ENCODE results near the gene COMTD1. TPM values are rescaled to one million over a fixed set of nuclear protein-coding genes. Genes with fewer than 3 reads are reported as not detected.
A peak's percentile ranks its signal among the peaks of the same experiment; 100 is the strongest.

Gene COMTD1
- total RNA-seq, 1 donor from 2014 or later = 18.3 TPM

DNA sequence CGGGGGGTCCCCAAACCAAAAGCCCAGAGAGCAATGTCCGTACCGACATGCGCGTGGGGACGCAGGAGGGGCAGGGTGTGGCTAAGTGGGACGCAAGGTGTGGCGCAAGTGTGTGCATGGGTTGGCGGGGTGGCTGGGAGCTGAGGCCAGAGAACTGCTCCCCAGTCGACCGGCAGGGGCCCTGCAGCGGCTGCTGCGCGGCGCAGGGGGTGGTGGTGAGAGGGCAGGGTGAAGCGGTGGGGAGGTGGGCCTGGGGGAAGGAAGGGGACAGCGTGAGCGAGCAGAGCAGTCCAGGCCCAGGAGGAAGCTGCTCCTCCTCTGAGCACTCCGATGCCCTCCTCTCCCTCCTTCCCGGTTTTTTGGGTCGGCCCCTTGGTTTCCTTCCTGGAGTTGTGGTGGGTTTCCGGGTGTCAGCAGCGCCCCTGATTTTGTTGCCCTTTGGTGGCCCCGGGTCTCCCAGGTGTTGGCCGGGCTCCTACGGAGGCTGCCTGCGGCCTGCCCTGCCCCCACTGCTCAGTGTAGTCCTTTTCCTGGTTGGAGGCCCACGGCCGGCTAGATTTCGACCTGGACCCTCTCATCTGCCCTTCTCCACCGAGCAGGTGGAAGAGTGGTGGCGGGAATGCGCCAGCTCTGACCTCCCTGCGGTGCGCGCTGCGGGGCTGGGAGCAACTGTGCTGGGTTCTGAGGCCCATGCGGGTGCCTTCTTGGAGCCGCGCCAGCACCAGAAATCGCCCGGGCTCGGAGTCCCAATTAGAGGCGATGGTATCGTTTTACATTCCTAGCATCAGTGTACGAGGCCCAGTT lies 40.5 kb upstream of the COMTD1 start:
- intact Hi-C loops (cut with DNase I) = no loop called here
- DNase-seq (peak; percentile 58), ATAC-seq (peak; percentile 72 to 80)
- Histone ChIP-seq H3K9me3 (no peaks in the 10 kb centered on the region), H3K4me3 (peak overlapping the region; percentile 37), H3K4me1 (peaks cover 16% of the 10 kb centered on the region), H3K36me3 (no peaks in the 10 kb centered on the region), H3K27me3 (ENCODE audit: low read depth) (no peaks in the 10 kb centered on the region), H3K27ac (peak overlapping the region; percentile 53)
- TF ChIP-seq, protein P1, sequence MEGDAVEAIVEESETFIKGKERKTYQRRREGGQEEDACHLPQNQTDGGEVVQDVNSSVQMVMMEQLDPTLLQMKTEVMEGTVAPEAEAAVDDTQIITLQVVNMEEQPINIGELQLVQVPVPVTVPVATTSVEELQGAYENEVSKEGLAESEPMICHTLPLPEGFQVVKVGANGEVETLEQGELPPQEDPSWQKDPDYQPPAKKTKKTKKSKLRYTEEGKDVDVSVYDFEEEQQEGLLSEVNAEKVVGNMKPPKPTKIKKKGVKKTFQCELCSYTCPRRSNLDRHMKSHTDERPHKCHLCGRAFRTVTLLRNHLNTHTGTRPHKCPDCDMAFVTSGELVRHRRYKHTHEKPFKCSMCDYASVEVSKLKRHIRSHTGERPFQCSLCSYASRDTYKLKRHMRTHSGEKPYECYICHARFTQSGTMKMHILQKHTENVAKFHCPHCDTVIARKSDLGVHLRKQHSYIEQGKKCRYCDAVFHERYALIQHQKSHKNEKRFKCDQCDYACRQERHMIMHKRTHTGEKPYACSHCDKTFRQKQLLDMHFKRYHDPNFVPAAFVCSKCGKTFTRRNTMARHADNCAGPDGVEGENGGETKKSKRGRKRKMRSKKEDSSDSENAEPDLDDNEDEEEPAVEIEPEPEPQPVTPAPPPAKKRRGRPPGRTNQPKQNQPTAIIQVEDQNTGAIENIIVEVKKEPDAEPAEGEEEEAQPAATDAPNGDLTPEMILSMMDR (IDR thresholded peaks at IDR 0.05) = no peak

DNA sequence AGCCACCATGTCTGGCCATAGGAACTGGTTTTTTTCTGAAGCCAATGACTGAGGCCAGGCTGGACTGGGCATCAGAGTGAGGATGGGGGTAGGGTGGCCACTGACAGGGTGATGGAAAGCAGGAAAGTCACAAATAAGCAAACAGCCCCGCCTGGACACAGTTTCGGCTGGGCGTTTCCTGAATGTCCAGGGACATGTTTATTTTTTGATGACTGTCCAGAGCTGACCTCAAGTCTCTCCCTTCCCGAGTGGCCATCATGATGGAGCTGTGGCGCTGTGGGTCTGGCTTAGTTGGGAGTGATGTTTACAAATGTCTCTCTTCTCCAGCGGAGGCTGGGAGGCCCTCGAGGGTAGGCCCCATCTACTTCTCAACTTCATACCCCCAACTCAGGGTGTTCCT lies 37.1 kb upstream of the COMTD1 start:
- no peaks in the 10 kb centered on the region for H3K27me3 ChIP-seq (ENCODE audit: low read depth)
- ATAC-seq (peak; percentile 28 to 50), DNase-seq (no peak)
- peaks cover 16% of the 10 kb centered on the region for H3K4me1 ChIP-seq
- TF ChIP-seq, protein P1 (IDR thresholded peaks at IDR 0.05) = no peak
- H3K4me3 ChIP-seq = no peak overlapping the region
- intact Hi-C loops (cut with DNase I) = no loop called here
- H3K9me3 ChIP-seq = no peaks in the 10 kb centered on the region
- H3K27ac ChIP-seq = peak overlapping the region; percentile 47
- no peaks in the 10 kb centered on the region for H3K36me3 ChIP-seq

DNA sequence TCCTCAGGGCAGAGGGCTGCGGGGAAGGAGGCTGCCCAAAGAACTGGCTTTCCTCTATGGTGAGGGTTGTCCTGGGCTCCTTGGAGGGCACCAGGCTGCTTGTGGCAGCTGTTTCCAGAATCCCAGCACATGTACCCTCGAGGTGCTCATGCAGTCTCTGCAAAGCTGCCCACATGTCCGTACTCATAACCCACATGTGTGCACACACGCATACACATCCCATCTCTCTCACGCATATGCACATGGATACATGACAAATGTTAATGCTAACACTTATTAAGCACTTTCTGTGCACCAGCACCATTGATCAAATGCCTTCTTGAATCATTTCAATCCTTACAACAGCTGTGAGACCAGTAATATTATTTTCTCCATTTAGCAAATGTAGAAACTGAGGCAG lies 36.3 kb upstream of the COMTD1 start:
- H3K4me3 ChIP-seq = no peak overlapping the region
- ATAC-seq (no peak), DNase-seq (no peak)
- intact Hi-C loops (cut with DNase I) = no loop called here
- peaks cover 16% of the 10 kb centered on the region for H3K4me1 ChIP-seq
- H3K27ac ChIP-seq = no peak overlapping the region
- no peaks in the 10 kb centered on the region for H3K27me3 ChIP-seq (ENCODE audit: low read depth)
- TF ChIP-seq, protein P1 (IDR thresholded peaks at IDR 0.05) = no peak
- no peaks in the 10 kb centered on the region for H3K9me3 ChIP-seq
- H3K36me3 ChIP-seq = no peaks in the 10 kb centered on the region

DNA sequence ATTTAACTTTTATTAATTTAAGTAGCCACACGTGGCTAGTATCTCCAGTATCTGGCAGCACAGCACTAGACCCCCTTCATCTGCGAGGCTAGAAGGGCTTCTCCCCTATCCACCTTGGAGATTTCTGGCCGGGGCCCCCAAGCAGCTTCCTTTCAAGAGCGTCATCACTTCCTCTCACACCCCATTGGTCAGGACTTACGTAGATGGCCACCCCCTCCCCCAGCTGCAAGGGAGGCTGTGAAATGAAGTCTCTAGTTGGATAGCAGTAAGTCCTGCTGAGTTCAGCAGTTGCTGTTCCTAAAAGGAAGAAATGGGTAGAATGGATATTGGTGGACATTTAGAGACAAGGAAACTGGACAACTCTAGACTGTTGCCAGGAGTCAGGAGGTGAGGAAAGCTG lies 33.8 kb upstream of the COMTD1 start:
- TF ChIP-seq, protein P1 (IDR thresholded peaks at IDR 0.05) = no peak
- Histone ChIP-seq H3K9me3 (no peaks in the 10 kb centered on the region), H3K36me3 (no peaks in the 10 kb centered on the region), H3K27me3 (ENCODE audit: low read depth) (no peaks in the 10 kb centered on the region), H3K4me1 (peaks cover 4% of the 10 kb centered on the region), H3K4me3 (no peak overlapping the region), H3K27ac (no peak overlapping the region)
- DNase-seq (no peak), ATAC-seq (no peak)
- intact Hi-C loops (cut with DNase I) = no loop called here

DNA sequence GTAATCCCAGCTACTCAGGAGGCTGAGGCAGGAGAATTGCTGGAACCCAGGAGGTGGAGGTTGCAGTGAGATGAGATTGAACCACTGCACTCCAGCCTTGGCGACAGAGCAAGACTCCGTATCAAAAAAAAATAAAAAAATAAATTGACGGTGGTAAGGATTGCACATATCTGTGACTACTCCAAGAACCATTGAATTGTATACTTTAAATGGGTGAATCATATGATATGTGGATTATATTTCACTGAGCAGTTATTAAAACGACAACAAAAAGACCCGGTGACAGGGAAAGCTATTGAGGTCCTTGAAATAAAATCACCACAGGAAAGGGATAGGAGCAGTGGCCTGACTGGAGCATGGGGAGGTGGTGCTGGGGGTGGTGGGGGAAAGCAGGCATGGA lies 31.2 kb upstream of the COMTD1 start:
- no peak for ATAC-seq

More for the DNA sequence above, 31.2 kb upstream of the COMTD1 start:
- Histone ChIP-seq H3K9me3 (no peaks in the 10 kb centered on the region), H3K36me3 (no peaks in the 10 kb centered on the region), H3K4me1 (peaks cover under 1% of the 10 kb centered on the region), H3K27ac (no peak overlapping the region), H3K27me3 (ENCODE audit: low read depth) (no peaks in the 10 kb centered on the region), H3K4me3 (no peak overlapping the region)
- intact Hi-C loops (cut with DNase I) = no loop called here
- DNase-seq = no peak
- TF ChIP-seq, protein P1 (IDR thresholded peaks at IDR 0.05) = no peak
